Hematopoietic multipotent progenitor cell treated with erythropoietin and hydrocortisone succinate and interleukin-3 and kit ligand, for 4 days (in vitro differentiated cells): ENCODE measurements around the gene HDAC4.

Source experiments
- DNase-seq: peaks from one replicate; pipeline ENCODE4 v3.0.0-alpha.2; 2015

The HDAC4 gene

GRCh38 chr2:239094867-239095266, 306.0 kb downstream of the HDAC4 start:
- DNase-seq: no peak

GRCh38 chr2:239093952-239094351, 306.9 kb downstream of the HDAC4 start:
- no peak for DNase-seq

GRCh38 chr2:239093542-239093941, 307.3 kb downstream of the HDAC4 start:
- no peak for DNase-seq

GRCh38 chr2:239092571-239093294, 308.1 kb downstream of the HDAC4 start:
- no peak for DNase-seq

GRCh38 chr2:239089884-239090283, 310.9 kb downstream of the HDAC4 start:
- no peak for DNase-seq

- DNase-seq: no peak
Observed at GRCh38 chr2:239087046-239087710, 313.6 kb downstream of the HDAC4 start.

- DNase-seq: peak; percentile 14
Observed at GRCh38 chr2:239086325-239087020, 314.3 kb downstream of the HDAC4 start.

- DNase-seq: no peak
Observed at GRCh38 chr2:239085201-239085992, 315.4 kb downstream of the HDAC4 start.

GRCh38 chr2:239084007-239084406, 316.8 kb downstream of the HDAC4 start:
- no peak for DNase-seq

GRCh38 chr2:239082425-239082824, 318.4 kb downstream of the HDAC4 start:
- no peak for DNase-seq

GRCh38 chr2:239081622-239082021, 319.2 kb downstream of the HDAC4 start:
- no peak for DNase-seq

GRCh38 chr2:239081046-239081445, 319.8 kb downstream of the HDAC4 start:
- DNase-seq: no peak

- no peak for DNase-seq
Observed at GRCh38 chr2:239079671-239080294, 321.0 kb downstream of the HDAC4 start.

GRCh38 chr2:239078128-239078924, 322.5 kb downstream of the HDAC4 start:
- DNase-seq: no peak

- DNase-seq: no peak
Observed at GRCh38 chr2:239077260-239077659, 323.6 kb downstream of the HDAC4 start.

- DNase-seq: no peak
Observed at GRCh38 chr2:239075918-239076758, 324.7 kb downstream of the HDAC4 start.

GRCh38 chr2:239073745-239074530, 326.9 kb downstream of the HDAC4 start:
- no peak for DNase-seq

GRCh38 chr2:239073270-239073669, 327.6 kb downstream of the HDAC4 start:
- DNase-seq: no peak

- DNase-seq: no peak
Observed at GRCh38 chr2:239072786-239073185, 328.0 kb downstream of the HDAC4 start.

- DNase-seq: no peak
Observed at GRCh38 chr2:239070466-239070865, 330.4 kb downstream of the HDAC4 start.
